HG03139 (cell line): ENCODE results near the gene SRRM1.
"Not testable (repeated sequence)": the region's sequence is repeated elsewhere in the genome, so short reads cannot be mapped to it uniquely, and the experiment has no call there.

ENCODE experiments used
- ATAC-seq: cut with Tn5 transposase; IDR thresholded peaks from one replicate; pipeline ENCODE4 v1.9.1; 2021; ENCODE audit not compliant: unreplicated experiment

The SRRM1 gene

DNA sequence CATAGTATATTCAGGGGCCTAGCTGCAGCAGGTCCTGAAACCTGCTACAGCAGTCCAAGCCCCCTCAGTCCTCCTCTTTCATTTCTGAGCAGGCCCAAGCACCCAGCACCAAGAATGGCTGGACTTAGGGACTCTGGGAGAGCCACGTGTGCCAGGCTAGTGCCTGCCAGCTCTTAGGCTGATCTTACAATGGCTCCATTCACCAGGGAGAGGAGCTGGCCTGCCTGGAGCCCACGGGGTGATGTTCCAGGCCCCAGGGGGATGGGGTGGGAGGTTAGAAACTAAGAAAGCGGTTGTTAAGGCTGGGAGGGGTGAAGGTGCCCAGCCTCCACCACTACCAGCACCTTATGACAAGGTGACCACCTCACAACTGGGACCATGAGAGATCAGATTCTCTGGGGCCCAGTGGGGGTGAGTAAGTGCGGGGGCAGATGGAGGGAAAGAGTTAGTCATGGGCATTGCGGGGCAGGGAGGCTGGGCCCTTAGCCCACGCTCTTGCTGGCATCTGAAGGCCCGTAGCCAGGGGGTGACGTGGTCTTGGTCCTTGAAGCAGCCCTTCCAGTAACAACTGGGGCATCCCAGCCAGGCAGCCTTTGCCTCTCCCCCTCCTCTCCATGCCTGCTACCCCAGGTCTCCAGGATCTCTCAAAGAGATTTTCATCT, 71.9 kb downstream of the SRRM1 start:
- ATAC-seq: no peak

DNA sequence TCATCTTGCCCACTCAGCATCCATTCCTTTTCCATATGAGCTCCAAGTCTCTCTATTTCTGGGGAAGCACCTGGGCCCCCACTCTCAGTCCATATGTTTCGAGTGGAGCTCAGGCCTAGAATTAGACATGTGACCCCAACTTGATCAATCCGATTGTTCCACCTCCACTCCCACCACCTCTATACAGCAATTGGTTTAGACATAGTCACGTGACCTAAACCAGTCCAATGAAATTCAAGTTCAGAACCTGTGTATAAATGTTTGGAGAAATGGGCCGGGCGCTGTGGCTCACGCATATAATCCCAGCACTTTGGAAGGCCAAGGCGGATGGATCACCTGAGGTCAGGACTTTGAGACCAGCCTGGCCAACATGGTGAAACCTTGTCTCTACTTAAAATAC, 72.6 kb downstream of the SRRM1 start:
- no peak for ATAC-seq

DNA sequence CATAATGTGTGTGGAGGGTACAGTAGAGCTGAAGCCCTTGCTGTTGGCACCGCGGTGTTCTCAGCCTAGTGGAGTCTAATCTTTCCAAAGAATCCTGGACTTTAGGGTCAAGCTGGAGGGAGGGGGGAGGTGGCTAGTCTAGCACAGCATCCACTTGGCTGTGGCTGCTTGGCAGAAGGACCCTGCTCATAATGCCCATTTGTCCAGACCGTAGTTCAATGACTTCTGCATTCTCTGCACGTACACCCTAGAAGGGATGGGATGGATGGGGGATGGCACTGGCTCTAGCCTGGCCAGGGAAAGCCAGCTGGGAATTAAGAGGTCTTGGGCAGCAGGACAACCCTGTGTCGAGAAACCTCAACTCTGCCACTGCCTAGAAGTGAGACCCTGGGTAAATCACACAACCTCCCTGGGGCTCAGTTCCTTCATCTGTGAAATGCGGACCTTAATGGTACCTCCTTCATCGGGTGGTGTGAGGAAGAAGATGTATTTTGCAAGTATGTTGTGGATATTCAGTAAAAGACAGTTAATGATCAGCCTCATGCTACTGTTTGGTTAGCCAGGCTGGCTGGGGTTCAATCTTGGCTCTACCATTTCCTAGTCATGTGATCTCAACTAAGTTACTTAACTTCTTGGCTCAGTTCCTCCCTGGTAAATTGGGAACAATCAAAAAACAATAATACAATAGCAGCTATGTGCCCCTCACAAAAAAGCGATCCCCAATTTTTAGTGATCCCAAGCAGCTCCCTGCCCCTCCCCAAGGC, 75.0 kb downstream of the SRRM1 start:
- no peak for ATAC-seq

DNA sequence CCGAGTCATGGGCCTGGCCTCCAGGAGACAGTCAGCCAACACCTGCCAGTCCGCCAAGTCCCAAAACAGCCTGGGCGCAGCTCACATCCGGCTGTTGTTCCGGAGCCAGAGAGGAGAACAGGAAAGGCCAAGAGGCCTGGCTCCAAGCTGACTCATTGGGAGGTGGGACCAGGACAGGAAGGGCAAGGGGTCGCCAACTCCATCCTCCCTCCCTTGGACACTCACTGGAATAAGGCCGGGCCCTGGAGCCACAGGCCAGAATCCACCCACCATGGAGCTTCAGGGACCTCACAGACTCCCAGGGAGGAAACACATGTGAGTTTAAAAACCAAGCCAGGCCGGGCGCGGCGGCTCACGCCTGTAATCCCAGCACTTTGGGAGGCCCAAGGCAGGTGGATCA, 77.0 kb downstream of the SRRM1 start:
- ATAC-seq: no peak

GRCh38 chr1:24721533-24721932, 78.4 kb downstream of the SRRM1 start:
- no peak for ATAC-seq

DNA sequence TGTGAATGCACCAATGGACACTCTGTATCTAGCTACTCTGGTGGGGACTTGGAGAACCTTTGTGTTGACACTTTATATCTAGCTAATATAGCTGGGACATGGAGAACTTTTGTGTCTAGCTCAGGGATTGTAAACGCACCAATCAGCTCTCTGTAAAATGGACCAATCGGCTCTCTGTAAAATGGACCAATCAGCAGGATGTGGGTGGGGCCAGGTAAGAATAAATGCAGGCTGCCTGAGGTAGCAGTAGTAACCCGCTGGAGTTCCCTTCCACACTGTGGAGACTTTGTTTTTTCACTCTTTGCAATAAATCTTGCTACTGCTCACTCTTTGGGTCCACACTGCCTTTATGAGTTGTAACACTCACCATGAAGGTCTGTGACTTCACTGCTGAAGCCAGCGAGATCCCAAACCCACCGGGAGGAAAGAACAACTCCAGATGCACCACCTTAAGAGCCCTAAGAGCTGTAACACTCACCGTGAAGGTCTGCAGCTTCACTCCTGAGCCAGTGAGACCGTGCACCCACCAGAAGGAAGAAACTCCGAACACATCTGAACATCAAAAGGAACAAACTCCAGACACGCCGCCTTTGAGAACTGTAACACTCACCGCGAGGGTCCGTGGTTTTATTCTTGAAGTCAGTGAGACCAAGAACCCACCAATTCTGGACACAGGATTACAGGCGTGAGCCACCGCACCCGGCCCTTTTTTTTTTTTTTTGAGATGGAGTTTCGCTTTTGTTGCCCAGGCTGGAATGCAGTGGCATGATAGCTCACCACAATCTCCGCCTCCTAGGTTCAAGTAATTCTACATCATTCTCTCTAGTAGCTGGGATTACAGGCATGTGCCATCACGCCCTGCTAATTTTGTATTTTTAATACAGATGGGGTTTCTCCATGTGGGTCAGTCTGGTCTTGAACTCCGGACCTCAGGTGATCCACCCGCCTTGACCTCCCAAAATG, 79.3 kb downstream of the SRRM1 start:
- not testable (repeated sequence) for ATAC-seq
